Stromal cell of bone marrow (primary cell): ENCODE data around the gene UBE2Z.
"Not testable (repeated sequence)": the region's sequence is repeated elsewhere in the genome, so short reads cannot be mapped to it uniquely, and the experiment has no call there.

Source experiments
- DNase-seq: peaks from one replicate; pipeline ENCODE4 v3.0.0-alpha.2; 2012; ENCODE audit warnings: low read depth

Gene UBE2Z

DNA sequence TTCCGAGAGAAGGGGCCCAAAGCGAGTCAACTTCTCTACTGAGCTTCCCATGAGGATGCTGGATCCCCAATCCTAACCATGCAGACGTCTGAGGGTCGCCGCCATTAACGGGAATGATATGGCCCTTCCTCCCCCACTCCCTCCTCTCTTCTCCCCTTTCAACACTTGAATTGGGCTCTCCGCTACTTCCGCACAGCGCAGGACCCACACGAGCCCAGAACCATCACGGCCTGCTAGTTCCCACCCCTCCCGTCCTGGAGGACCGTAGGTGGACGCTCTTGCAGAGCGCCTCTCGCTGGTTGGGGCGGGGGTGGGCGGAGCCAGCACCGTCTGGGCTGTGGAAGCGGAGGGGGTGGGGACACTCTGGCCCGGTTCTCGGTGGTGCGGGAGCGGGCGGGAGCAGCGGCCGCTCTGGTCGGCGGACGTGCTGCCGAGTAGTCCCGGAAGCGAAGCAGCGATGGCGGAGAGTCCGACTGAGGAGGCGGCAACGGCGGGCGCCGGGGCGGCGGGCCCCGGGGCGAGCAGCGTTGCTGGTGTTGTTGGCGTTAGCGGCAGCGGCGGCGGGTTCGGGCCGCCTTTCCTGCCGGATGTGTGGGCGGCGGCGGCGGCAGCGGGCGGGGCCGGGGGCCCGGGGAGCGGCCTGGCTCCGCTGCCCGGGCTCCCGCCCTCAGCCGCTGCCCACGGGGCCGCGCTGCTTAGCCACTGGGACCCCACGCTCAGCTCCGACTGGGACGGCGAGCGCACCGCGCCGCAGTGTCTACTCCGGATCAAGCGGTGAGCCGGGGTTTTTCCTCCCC is at the start of gene UBE2Z:
TSS of gene UBE2Z (plus strand) at position 361 of the 797 bp plus-strand sequence. CDS start at position 458, 97 bp downstream.
- DNase-seq, result peak; percentile 90

DNA sequence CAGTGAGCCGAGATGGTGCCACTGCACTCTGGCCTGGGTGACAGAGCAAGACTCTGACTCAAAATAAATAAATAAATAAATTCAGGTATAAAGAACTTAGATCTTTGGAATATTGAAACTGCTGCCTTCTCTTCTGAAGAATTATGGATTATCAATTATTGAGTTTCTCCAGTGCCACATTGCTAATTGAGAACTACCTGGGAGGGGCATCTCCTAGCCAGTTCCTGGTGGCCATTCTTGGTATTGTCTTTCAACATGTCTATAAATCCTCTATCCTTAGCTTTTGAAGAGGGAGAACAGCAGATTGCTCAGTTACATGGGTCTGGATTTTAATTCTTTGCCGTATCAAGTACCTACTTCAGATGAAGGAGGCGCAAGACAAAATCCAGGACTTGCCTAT is 48.2 kb upstream of the UBE2Z start:
- no peak for DNase-seq

DNA sequence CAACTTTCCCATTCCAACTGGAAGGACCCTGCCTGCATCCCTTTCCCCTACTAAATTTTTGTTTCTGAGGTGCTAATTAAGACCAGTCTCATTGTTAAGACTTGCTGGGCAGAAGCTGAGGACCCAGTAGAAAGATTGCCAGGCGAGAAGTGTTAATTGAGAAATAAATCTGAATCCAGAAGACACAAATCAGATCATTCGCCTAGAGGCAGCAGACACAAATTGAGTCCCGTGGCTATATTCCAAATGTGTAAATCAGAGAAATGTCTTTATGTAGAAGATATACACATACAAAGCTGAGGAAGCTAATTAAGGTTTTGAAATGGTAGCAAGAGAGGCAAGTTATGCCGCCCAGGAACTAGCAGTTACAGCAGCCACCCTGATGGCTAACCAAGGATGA is 47.8 kb upstream of the UBE2Z start:
- no peak for DNase-seq

DNA sequence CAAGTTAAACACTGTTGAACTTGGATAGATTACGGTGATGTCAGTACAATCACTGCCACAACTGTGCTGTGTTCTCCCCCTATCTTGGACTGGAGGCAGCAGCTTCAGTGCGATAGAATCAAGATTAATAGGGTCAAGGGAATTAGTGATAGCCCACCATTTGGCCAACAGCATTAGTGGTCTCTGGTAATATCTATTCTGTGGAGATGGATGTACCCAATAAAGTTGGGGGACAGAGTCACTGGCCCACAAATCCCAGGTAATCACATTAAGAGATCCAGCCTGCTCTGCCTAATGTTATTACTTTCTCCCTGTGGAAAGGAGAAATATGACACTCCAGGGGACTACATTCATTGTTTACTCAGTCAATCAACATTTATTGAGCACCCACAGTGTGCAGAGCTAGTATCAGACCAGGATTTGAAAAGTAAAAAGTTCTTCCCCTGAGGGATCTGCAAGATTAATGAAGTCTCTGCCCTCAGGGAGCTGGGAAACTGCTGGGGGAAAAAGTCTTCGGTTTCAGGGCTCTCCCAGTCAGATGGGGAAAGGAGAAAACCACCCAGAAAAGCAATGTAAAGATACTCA is 39.2 kb upstream of the UBE2Z start:
- no peak for DNase-seq

DNA sequence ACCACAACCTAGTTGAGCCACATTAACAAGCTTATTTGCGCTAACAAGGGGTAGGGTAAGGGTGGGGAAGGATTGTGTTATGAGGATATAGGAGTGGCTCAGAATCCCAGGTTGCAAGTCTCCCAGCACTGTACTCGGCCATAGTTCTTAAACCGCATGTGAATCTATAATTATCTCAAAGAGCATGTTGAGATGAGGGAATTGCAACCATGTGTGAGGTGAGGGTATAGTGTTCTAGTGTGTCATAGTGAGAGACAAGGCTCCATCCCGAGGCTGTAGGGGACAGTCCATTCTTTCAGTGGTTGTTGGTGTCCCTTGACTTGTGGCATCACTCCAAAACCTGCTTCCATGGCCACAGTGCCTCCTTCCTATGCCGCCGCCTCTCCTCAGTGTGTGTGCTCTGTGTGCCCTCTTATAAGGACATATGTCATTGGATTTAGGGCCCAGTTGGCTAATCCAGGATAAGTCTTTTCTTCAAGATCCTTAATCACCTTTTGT is 38.3 kb upstream of the UBE2Z start:
- no peak for DNase-seq

DNA sequence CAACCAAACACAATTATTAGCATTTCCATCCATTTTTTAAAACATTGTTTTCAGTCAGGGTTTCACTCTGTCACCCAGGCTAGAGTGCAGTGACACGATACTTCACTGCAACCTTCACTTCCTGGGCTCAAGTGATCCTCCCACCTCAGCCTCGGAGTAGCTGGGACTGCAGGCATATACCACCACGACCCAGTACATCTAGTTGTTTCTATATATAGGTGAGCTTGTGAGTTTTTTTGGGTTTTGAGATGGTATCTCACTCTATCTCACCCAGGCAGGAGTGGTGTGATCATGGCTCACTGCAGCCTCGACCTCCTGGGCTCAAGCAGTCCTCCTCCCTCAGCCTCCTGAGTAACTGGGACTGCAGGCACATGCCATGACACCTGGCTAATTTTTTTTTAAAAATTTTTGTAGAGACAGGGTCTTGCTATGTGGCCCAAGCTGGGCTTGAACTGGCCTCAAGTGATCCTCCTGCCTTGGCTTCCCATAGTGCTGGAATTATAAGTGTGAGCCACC is 37.1 kb upstream of the UBE2Z start:
- no peak for DNase-seq

DNA sequence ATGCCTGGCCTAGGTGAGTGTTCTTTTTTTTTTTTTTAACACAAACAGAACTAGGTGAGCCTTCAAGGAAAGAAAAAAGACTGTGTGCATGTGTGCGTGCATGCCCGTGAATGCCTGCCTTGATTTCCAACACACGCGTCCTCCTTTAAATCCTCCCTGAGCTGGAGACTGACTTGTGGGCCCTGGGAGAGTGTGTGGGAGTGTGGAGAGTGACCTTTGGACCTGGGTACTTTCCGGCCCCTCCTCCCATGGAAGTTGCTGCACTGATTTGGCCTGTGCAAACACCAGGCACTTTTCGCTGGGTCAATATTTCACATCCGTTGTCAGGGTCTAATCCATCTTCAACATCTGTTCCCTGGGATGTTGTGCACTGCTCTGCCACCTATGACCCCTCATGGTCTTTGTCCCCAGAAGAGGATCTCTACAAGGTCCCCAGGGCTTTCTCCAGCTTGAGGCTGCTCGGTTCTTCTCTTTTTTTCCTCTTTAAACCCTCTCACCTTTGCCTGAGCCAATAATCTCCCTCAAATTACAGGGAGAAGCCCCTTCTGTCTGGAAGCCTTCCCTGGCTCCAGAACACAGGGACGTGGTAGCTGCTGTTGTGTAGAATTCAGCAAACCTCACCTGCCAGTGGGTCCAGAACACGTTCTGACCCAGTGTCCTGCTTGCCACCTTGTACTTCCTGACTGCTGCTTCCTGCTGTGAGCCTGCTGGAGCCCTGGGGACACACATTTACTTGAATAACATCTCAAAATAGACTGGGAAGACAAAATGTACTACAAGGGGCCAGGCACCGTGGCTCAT is 36.5 kb upstream of the UBE2Z start:
- DNase-seq, result no peak

DNA sequence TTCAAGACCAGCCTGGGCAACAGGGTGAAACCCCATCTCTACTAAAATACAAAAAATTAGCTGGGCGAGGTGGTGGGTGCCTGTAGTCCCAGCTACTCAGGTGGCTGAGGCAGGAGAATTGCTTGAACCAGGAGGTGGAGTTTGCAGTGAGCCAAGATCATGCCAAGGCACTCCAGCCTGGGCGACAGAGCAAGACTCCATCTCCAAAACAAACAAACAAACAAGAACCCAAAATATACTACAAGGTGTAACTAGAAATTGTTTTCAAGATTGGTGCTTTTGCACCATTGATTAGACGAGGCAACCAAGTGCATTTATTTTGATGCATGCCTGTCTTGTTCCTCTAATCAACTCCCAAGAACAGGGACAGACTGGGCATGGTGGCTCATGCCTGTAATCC is 35.8 kb upstream of the UBE2Z start:
- not testable (repeated sequence) for DNase-seq

DNA sequence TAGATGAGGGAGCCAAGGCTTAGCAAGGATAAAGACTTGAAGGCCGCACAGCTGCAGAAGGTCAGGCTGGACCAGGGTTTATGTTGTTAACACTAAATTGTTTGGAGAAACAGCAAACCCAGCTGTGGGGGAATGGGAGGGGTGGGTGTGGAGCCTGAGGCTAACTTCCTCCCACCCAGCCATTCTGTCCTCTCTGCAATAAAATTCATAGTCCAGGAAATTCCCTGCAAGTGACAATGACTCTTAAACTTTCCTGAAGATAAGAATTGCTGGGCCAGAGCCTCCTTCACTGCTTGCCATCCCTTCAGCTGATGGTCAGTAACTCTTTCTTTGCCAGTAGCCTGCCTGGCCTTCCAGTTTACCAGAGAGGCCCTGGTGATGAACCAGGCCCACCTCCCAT is 35.0 kb upstream of the UBE2Z start:
- DNase-seq, result no peak

DNA sequence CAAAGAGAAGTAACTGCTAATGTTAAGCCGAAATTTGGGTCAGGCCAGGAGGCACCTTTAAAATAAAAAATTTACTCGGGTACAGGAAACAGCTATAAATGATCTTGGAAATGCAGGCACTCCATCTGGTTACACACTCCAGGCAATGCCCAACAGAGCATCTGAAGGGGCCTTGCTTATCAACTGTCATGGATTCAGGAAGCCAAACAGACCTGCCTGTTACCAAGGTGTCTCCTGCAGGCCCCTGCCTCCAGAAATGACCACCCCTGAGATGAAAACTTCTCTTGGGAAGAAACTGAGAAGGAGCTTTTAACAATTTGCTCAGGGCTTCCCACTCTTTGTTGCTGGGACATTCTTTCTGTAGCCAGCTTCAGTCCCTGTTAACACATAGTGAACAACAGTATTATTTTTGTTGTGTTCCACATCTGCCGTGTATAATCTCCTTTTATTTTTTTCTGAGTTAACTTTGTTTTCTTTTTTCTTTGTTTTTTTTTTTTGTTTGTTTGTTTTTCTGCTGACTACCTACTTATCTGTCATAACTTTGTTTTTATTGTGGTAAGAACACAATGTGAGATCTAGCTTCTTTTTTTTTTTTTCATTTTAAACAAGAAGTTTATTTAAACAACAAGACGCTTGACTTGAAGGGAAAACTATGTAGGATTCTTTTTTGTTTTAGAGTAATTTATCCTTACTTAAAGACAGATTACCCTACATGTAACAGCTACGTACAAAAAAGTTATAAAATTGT is 34.3 kb upstream of the UBE2Z start:
- no peak for DNase-seq

DNA sequence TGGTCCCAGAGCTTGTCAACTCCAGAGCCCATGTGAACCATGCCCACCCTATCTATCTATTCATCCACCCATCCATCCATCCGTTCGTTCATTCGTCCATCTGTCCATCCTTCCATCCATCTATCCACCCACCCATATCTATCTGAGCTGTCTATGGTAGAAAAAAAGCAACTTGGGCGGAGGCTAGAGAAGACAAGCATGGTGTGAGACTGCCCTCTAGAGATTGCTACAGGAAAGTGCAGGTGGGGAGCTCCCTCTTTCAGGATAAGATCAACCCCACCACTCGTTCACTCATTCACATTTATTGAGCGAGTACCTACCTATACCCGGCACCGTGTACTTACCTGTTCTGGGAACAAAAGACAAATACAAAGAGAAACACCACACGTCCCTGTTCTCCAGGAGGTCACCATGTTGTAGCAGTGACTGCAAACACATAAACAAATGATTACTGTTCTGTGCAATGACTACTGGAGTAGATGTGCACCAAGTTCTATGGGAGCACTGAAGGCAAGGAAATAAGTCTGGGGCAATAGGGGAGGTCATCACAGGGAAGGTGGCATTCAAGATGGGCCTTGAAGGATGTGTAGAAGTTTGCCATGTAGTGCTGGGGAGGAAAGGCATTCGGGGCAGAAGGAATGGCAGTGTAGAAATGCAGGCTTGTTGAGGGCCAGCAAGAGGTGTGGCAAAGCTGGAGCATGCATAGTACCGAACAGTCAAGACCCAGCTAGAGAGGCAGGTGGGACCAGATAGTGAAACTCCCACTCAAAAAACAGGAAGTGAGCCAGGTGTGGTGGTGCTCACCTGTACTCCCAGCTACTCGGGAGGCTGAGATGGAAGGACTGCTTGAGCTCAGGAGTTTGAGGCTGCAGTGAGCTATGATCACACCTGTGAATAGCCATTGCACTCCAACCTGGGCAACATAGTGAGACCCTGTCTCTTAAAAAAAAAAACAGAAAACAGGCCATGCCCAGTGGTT is 29.0 kb upstream of the UBE2Z start:
- peak; percentile 51 for DNase-seq

DNA sequence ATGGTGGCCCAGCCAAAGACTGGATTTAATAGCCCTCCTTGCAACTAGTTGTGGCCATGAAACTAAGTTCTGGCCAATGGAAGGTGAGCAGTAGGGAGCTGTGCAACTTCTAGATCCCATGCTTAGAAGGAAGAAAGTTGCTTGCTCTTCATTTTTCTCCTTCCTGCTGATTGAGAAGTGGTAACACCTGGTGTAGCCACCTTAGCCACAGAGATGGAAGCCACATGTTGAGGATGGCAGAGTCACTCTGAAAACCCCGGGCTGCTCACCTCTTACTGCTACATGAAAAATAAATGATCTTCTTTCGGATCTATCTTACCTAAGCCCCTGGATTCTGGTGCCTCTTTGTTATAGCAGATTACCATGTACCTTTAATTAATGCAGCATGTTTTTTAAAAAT is 25.9 kb upstream of the UBE2Z start:
- no peak for DNase-seq

DNA sequence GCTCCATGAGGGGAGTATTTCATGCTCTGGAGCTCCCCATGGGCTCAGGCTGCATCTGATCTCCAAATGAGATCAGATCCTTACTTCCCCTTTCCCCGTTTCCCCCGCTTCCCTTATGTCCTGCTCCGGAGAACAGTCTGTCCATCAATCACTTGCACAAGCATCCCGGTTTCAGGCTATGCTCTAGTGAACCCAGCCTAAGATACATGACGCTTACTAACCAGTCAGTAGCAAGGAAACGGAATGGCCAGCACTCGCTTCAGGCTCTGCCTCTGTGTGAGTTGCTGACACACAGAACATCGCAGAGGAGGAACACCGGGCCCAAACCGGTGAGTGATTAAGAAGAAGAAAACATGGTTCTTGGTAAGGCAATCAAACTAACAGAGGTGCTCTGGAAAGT is 25.0 kb upstream of the UBE2Z start:
- DNase-seq, result no peak

DNA sequence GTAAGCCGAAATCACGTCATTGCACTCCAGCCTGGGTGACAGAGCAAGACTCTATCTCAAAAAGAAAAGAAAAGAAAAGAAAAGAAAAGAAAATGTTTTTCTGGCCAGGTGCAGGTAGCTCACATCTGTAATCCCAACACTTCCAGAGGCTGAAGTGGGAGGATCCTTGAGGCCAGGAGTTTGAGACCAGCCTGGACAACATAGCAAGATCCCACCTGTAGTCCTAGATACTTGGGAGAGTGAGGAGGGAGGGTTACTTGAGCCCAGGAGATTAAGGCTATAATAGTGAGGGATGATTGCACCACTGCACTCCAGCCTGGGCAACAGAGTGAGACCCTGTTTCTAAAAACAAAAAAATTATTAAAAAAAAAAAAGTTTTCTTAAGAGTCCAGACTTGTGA is 18.1 kb upstream of the UBE2Z start:
- no peak for DNase-seq

DNA sequence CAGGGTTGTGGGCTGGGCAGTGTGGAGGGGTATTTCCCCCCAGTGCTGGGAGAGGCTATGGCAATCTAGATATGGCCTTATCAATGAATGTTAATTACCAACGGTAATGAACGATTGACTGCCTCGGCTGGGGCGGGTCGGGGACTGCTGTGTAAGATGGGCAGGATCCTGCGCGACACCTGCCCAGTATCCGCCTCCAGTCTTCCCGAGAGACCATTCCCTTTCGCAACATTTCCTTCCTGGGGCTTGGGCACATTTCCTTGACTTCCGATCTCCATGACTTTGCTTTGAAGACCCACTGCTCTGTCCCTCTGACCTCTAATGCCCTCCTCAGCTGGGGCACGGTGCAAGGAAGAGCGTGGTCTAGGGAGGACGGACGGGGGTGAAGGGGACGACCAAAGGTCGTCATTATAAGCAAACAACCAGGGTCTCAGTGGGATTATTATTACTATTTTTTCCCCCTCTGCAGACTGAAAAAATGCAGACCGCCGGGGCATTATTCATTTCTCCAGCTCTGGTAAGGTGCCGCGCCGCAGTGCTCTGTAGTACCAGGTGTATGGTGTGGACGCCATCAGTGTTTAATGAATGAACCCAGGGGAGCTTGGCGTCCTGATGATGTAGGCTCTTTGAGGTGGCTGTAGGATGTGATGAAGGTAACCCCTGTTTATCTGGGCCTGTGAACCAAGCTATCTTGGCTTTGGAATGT is 15.1 kb upstream of the UBE2Z start:
- no peak for DNase-seq

DNA sequence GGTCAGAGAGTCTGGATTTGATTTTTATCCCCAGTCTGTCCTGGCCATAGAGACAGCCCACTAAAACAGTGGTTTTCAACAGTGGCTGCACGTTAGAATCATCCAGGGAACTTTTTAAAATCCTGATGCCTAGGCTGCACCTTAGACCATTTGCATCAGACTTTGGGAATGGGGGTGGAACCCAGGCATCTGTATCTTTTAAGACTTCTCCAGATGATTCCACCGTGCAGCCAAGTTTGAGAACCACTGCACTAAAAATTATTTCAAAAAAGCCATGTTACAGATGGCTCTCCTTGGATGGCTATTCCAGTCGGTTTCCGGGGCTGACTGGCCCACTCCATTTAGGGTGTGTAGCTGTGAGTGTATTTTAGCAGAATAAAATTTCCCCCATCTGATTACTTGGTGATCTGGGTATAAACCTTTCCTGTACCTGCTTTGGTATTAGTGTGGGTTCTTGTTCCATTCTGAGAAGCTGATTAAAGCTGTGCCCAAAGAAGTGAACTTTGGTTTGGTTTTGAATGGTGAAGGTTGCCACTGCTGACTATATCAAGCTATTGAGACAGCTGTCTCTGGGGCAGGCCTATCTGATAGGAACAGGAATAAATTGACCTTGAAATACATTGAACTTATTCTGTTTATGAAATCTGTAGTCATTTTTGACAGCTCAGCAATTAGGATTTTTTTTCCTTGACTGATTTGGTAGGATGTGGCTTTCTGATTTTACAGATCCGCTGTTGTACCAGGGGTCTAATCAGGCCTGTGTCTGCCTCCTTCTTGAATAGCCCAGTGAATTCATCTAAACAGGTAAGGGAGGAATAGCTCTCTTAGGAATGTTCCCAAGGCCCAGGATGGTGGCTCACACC is 14.3 kb upstream of the UBE2Z start:
- DNase-seq, result no peak

DNA sequence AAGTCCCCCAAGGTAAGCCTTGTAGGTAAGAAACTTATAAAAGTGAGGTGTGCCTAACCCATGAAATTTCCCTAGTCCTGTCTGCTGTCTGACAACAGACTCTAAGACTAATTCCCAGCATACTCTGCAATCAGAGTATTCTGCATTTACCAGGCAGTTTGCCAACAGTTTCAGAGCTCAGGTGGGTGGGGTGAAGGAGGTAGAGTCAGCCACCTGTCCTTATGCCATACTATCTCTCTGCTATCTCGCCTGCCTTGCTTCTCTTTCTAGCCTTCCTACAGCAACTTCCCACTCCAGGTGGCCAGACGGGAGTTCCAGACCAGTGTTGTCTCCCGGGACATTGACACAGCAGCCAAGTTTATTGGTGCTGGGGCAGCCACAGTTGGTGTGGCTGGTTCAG is 13.3 kb upstream of the UBE2Z start:
- no peak for DNase-seq

DNA sequence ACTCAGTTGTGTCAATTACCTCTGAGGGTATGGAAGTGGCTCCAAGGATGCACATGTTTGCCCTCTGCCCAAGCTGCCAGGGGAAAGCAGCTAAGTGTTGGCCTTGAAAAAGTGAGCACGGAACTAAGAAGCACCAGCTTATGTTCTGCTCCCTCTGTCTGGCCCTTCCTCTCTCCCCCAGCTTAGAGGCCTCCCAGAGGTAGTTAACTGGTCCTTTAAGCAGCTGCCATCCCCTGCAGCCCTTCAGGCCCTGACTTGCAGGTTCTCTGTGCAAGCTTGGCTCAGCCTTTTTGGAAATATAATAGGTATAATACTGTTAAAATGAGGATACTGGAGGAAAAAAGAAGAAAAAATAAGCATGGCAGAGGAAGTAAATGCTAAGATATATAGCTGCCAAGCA is 7.0 kb upstream of the UBE2Z start:
- DNase-seq, result no peak

DNA sequence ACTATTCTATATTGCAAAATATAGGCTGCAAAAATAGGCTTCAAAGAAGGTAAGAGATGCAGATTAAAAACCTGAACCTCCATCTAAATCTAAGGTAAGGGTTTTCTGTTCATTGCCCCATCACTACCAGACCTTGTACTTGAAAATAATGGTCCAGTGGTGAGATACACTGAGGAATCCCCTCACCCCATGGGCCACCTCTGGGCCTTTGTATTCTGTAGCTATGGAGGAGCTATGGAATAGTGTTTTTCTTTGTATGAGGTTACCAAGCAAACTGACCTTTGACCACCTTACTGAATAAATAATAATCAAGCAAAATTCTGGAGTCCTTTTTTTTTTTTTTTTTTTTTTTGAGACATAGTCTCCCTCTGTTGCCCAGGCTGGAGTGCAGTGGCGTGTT is 4.8 kb upstream of the UBE2Z start:
- no peak for DNase-seq
